IMR-90 (cell line): ENCODE results near the gene OAF. TPM values are rescaled to one million over a fixed set of nuclear protein-coding genes. Genes with fewer than 3 reads are reported as not detected.

Experiments
- ATAC-seq: fragments of 200-7000 bp; cut with Tn5 transposase; 2 replicates; pipeline ENCODE4 v1.9.1; 2020; ENCODE audit warnings: low read depth, mild to moderate bottlenecking, moderate library complexity
- BruUV-seq: library from RNA; stranded (reverse); fragments of 400-500 nt; replicated peaks from 2 replicates; lab custom pipeline; 2021; lab: Mats Ljungman, UMichigan
- CTCF ChIA-PET: fragments of 300-600 bp; formaldehyde crosslinking; extraction: SDS; loops from one replicate; lab custom pipeline; 2021; ENCODE audit warnings: antibody characterized with exemption; lab: Yijun Ruan, JAX
- POLR2A ChIA-PET: fragments of 300-600 bp; sonication (Branson Sonifier 250); formaldehyde crosslinking; loops from one replicate; lab custom pipeline; 2022; ENCODE audit warnings: antibody characterized with exemption; ENCODE audit not compliant: unreplicated experiment; lab: Charles Lee
- DNase-seq: peaks from one replicate; pipeline ENCODE4 v3.0.0; 2013
- H2AFZ ChIP-seq: replicated peaks from 2 replicates; pipeline ENCODE3; 2013; ENCODE audit warnings: low read length, mild to moderate bottlenecking; ENCODE audit not compliant: poor library complexity
- H2AK5ac ChIP-seq: 2 replicates; pipeline ENCODE4 v1.6.1; 2013; ENCODE audit warnings: low read depth, low read length, inconsistent platforms
- H2AK9ac ChIP-seq: replicated peaks from 2 replicates; pipeline ENCODE3; 2013; ENCODE audit warnings: mild to moderate bottlenecking, low read depth, low read length, moderate library complexity; ENCODE audit not compliant: poor library complexity
- H2BK120ac ChIP-seq: 2 replicates; pipeline ENCODE4 v1.6.1; 2013; ENCODE audit warnings: low read depth, low read length, inconsistent platforms
- H2BK15ac ChIP-seq: 3 replicates; pipeline ENCODE4 v1.6.1; 2013; ENCODE audit warnings: low read depth, low read length, inconsistent platforms
- H2BK20ac ChIP-seq: 2 replicates; pipeline ENCODE4 v1.6.1; 2013; ENCODE audit warnings: low read depth, mild to moderate bottlenecking, inconsistent platforms, low read length, moderate library complexity
- H2BK5ac ChIP-seq: 2 replicates; pipeline ENCODE4 v1.6.1; 2013; ENCODE audit warnings: mild to moderate bottlenecking, low read depth, low read length, inconsistent platforms; ENCODE audit not compliant: poor library complexity, severe bottlenecking
- H3K14ac ChIP-seq: replicated peaks from 2 replicates; pipeline ENCODE4 v1.6.1; 2013; ENCODE audit warnings: low read depth, low read length, inconsistent platforms
- H3K18ac ChIP-seq: 2 replicates; pipeline ENCODE4 v1.6.1; 2013; ENCODE audit warnings: low read depth, low read length, control low read depth
- H3K23ac ChIP-seq: 2 replicates; pipeline ENCODE4 v1.6.1; 2013; ENCODE audit warnings: low read depth, low read length, inconsistent platforms
- H3K27ac ChIP-seq: 2 replicates; pipeline ENCODE4 v1.5.1; 2013; ENCODE audit warnings: mild to moderate bottlenecking, control low read depth, low read length; ENCODE audit not compliant: insufficient read depth
- H3K27me3 ChIP-seq: 2 replicates; pipeline ENCODE4 v1.6.1; 2013; ENCODE audit warnings: low read length; ENCODE audit not compliant: control insufficient read depth, insufficient read depth
- H3K36me3 ChIP-seq: 2 replicates; pipeline ENCODE4 v1.6.1; 2013; ENCODE audit warnings: low read length, mixed read lengths; ENCODE audit not compliant: control insufficient read depth, insufficient read depth
- H3K4ac ChIP-seq: 2 replicates; pipeline ENCODE4 v1.6.1; 2013; ENCODE audit warnings: low read depth, low read length, inconsistent platforms
- H3K4me1 ChIP-seq: 2 replicates; pipeline ENCODE4 v1.6.1; 2013; ENCODE audit warnings: low read length, mixed read lengths; ENCODE audit not compliant: control insufficient read depth, insufficient read depth
- H3K4me2 ChIP-seq: 2 replicates; pipeline ENCODE4 v1.6.1; 2013; ENCODE audit warnings: low read depth, mild to moderate bottlenecking, control low read depth, low read length, moderate library complexity
- H3K4me3 ChIP-seq: 2 replicates; pipeline ENCODE4 v1.5.1; 2013; ENCODE audit warnings: low read depth, mild to moderate bottlenecking, control low read depth, low read length, moderate library complexity; ENCODE audit not compliant: insufficient read depth
- H3K56ac ChIP-seq: 2 replicates; pipeline ENCODE4 v1.6.1; 2013; ENCODE audit warnings: low read length, inconsistent platforms; ENCODE audit not compliant: insufficient read depth; ENCODE audit errors: extremely low read depth
- H3K79me1 ChIP-seq, 2 experiments: 2 replicates each; pipeline ENCODE4 v1.6.1; 2013; ENCODE audit warnings: low read length in 2 of 2, inconsistent platforms in 1 of 2, low read depth in 1 of 2
- H3K9ac ChIP-seq: 2 replicates; pipeline ENCODE4 v1.6.1; 2013; ENCODE audit warnings: low read depth, low read length, control low read depth
- H3K9me1 ChIP-seq: 2 replicates; pipeline ENCODE4 v1.6.1; 2013; ENCODE audit warnings: low read length, inconsistent platforms; ENCODE audit not compliant: insufficient read depth
- H3K9me3 ChIP-seq: 2 replicates; pipeline ENCODE4 v1.6.1; 2013; ENCODE audit warnings: low read length; ENCODE audit not compliant: control insufficient read depth, insufficient read depth
- H4K20me1 ChIP-seq: 2 replicates; pipeline ENCODE4 v1.6.1; 2013; ENCODE audit warnings: low read length, inconsistent platforms; ENCODE audit not compliant: insufficient read depth
- H4K5ac ChIP-seq: 2 replicates; pipeline ENCODE4 v1.6.1; 2013; ENCODE audit warnings: mild to moderate bottlenecking, low read depth, low read length, control low read depth
- H4K8ac ChIP-seq, 2 experiments: 2 replicates each; pipeline ENCODE4 v1.6.1; 2013; ENCODE audit warnings: low read depth in 2 of 2, low read length in 2 of 2, control low read depth in 1 of 2, inconsistent platforms in 1 of 2
- H4K91ac ChIP-seq: 2 replicates; pipeline ENCODE4 v1.6.1; 2013; ENCODE audit warnings: low read depth, low read length, inconsistent platforms; ENCODE audit not compliant: insufficient read depth
- BHLHE40 ChIP-seq: fragments of 150-350 bp; IDR thresholded peaks from 2 replicates; pipeline ENCODE4 v1.6.1; 2016; ENCODE audit warnings: mild to moderate bottlenecking, low read depth, low read length
- CTCF ChIP-seq: conservative IDR thresholded peaks from 2 replicates; pipeline ENCODE4 v1.5.1; 2012; ENCODE audit warnings: mild to moderate bottlenecking, low read depth, low read length, improper control_type of control experiment
- MAFK ChIP-seq: IDR thresholded peaks from 2 replicates; pipeline ENCODE4 v1.6.1; 2012; ENCODE audit warnings: low read depth, low read length, improper control_type of control experiment
- MAZ ChIP-seq: IDR thresholded peaks from 2 replicates; pipeline ENCODE4 v1.6.1; 2012; ENCODE audit warnings: low read depth, mild to moderate bottlenecking, low read length, improper control_type of control experiment, moderate library complexity, borderline replicate concordance
- POLR2A ChIP-seq: IDR thresholded peaks from 2 replicates; pipeline ENCODE4 v1.6.1; 2012; ENCODE audit warnings: mild to moderate bottlenecking, low read depth, low read length
- RAD21 ChIP-seq: IDR thresholded peaks from 2 replicates; pipeline ENCODE4 v1.6.1; 2012; ENCODE audit warnings: low read length, improper control_type of control experiment
- SMC3 ChIP-seq: fragments of 150-350 bp; IDR thresholded peaks from 2 replicates; pipeline ENCODE4 v1.6.1; 2016; ENCODE audit warnings: low read depth, mild to moderate bottlenecking, antibody characterized with exemption, low read length, moderate library complexity
- WGBS, 2 experiments: methylation state at CpG; one replicate each; pipeline versions ENCODE4 v1.1.5 to v1.1.7; 2013; ENCODE audit warnings: missing lambda C conversion rate in 2 of 2; ENCODE audit not compliant: insufficient read length in 1 of 2; ENCODE audit errors: extremely low coverage in 2 of 2; 5-methylcytosine and 5-hydroxymethylcytosine counted together
- dilution Hi-C: fragments of 300-500 bp; cut with HindIII; formaldehyde crosslinking; loops from one replicate; pipeline ENCODE4 v1.14.3; 2018; ENCODE audit warnings: low sequenced_read_pairs; ENCODE audit not compliant: unreplicated experiment
- in situ Hi-C: fragments of 300-500 bp; cut with MboI; formaldehyde crosslinking; loops from 3 replicates; pipeline ENCODE4 v1.14.3; 2019; ENCODE audit warnings: low sequenced_read_pairs, inconsistent platforms, mixed read lengths
- intact Hi-C: fragments of 100-400 bp; cut with micrococcal nuclease; formaldehyde crosslinking; loops from 2 replicates; pipeline ENCODE4 v1.10.0; 2022
- polyA plus RNA-seq, 3 experiments: library from polyadenylated mRNA; depleted of rRNA; stranded (reverse); fragments of >200 nt; gene quantifications; 2 replicates each; pipeline ENCODE4 v1.2.3, GENCODE V29; 2012; ENCODE audit warnings: low replicate concordance in 1 of 3
- total RNA-seq: library from RNA; depleted of rRNA; stranded (reverse); fragments of >200 nt; gene quantifications from 2 replicates; pipeline ENCODE4 v1.2.3, GENCODE V29; 2012

Gene OAF
- total and polyA plus RNA-seq, 2 of the 4 experiments (the other 2 are of a cell fraction): 9.9 to 42.0 TPM

GRCh38 chr11:120172054-120172911 is 38.5 kb upstream of the OAF start:
- Histone ChIP-seq H2BK120ac (no peak overlapping the region), H3K4me3 (no peak overlapping the region), H2AK9ac (peak overlapping the region; percentile 5), H3K9me3 (no peaks in the 10 kb centered on the region), H4K5ac (no peak overlapping the region), H3K4ac (no peak overlapping the region), H3K27ac (no peak overlapping the region), H3K27me3 (peaks cover 56% of the 10 kb centered on the region), H4K8ac (no peak overlapping the region), H2AFZ (no peak overlapping the region), H3K9me1 (0 out of 2 replicates have a peak, but pooled peaks cover 3% of the 10 kb centered on the region), H3K9ac (no peak overlapping the region), H2BK20ac (no peak overlapping the region), H4K20me1 (no peaks in the 10 kb centered on the region), H3K4me2 (no peak overlapping the region), H3K36me3 (no peaks in the 10 kb centered on the region), H4K91ac (no peak overlapping the region), H3K14ac (no peak overlapping the region), H3K23ac (no peak overlapping the region), H3K79me1 (no peaks in the 10 kb centered on the region), H3K56ac (no peak overlapping the region), H2AK5ac (no peak overlapping the region), H3K4me1 (no peaks in the 10 kb centered on the region; the same call in 1 of the 2 replicates), H2BK15ac (no peak overlapping the region), H2BK5ac (no peak overlapping the region), H3K18ac (no peak overlapping the region)
- DNase-seq (peak; percentile 60), ATAC-seq (peak; percentile 73)
- 0% methylated on average over 3 of the region's 24 CpGs; no CpG with 5 or more reads in 1 of the 2 experiments for WGBS, 2 experiments
- in situ Hi-C loops: loop anchor here (5.0 kb wide), 2 partner anchors 55 to 130 kb away; no protein-coding TSS in a partner anchor
- no TSS peak for BruUV-seq
- CTCF ChIA-PET: interaction anchor here (0.8 to 3.5 kb wide), 3 partner anchors 21 to 131 kb away, joined by 3 to 15 read pairs (median 4); no protein-coding TSS in a partner anchor
- POLR2A ChIA-PET: no interaction called here
- dilution Hi-C loops: no loop called here
- TF ChIP-seq RAD21: peak; percentile 97
- TF ChIP-seq BHLHE40: 0 out of 2 replicates have a peak, but pooled peaks have one; percentile 23
- TF ChIP-seq MAZ: no peak
- peak; percentile 94 for TF ChIP-seq CTCF
- no peak for TF ChIP-seq MAFK
- peak; percentile 60; the same call in 1 of the 2 replicates for TF ChIP-seq POLR2A
- TF ChIP-seq SMC3: peak; percentile 99
- intact Hi-C loops: loop anchor here (1.0 to 5.0 kb wide), 3 partner anchors 40 to 128 kb away; partner anchors contain the start of gene OAF
